HG02852 (cell line): ENCODE data around the gene UGT1A1.

Experiments
- ATAC-seq: cut with Tn5 transposase; IDR thresholded peaks from one replicate; pipeline ENCODE4 v1.9.1; 2021; ENCODE audit warnings: mild to moderate bottlenecking, moderate library complexity; ENCODE audit not compliant: unreplicated experiment

Gene UGT1A1

GRCh38 chr2:233756429-233757081 lies 3.5 kb upstream of the UGT1A1 start:
- no peak for ATAC-seq

DNA sequence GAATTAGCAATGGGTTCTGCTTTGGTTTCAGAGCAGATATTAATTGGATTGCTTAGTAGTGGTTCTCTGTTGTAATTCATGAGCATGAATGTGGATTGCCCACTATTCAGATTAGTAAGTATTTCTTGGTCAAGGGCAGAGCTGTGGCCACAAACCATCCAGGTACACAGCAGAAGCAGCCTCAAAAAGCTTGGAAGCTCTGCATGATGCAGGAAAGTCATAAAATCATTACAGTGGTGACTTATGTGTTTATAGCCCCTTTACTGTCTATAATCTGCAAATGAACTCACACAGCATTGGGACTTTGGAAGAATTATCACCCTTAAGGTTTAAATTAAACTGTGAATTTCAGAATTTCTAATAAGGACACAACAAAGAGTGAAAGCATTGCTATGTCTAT lies 1.9 kb upstream of the UGT1A1 start:
- ATAC-seq, result no peak

GRCh38 chr2:233758849-233759248 lies 1.2 kb upstream of the UGT1A1 start:
- no peak for ATAC-seq

GRCh38 chr2:233761040-233761769 lies 1.1 kb downstream of the UGT1A1 start:
- no peak for ATAC-seq

DNA sequence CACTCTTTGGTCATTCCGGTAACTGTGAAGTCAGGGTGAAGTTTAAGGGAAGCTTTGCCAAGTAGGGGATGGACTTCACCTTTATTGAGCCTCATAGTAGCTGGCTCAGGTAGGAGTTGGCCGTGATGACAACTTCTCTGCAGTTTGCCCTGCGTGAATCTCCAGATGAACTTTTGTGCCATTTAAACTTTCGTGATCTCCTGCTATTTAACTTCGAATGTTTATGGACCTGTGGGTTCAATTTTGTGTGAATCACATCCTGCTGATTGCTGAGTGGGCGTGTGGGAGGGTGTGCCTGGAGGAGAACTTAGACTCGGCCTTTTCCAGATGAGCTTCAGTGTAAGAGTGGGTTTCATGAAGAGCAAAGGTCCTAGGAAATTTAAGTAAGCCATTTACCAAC lies 4.2 kb downstream of the UGT1A1 start:
- ATAC-seq, result no peak

GRCh38 chr2:233764761-233765160 lies 4.7 kb downstream of the UGT1A1 start:
- ATAC-seq, result no peak

GRCh38 chr2:233766416-233766815 lies 6.3 kb downstream of the UGT1A1 start:
- ATAC-seq, result no peak

- no peak for ATAC-seq
Measured at GRCh38 chr2:233768076-233768475, 8.0 kb downstream of the UGT1A1 start.

DNA sequence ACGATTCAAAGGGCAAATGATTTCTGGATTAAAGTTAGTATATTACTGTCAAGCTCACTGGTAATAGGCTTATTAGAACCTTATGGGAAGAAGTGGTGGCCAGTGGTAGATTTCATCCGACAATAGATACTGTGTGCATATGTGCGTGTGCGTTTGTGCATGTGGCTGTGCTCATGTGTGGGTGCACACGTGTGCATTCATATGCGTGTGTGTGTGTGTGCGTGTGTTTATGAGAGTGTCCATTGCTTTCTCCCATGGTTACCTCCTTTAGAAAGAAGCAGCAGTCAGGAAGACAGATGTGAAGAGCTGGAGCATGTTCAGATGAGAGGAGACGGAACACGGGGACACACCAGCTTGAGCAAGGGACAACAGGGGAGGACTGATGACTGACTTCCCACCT lies 9.2 kb downstream of the UGT1A1 start:
- ATAC-seq, result no peak

DNA sequence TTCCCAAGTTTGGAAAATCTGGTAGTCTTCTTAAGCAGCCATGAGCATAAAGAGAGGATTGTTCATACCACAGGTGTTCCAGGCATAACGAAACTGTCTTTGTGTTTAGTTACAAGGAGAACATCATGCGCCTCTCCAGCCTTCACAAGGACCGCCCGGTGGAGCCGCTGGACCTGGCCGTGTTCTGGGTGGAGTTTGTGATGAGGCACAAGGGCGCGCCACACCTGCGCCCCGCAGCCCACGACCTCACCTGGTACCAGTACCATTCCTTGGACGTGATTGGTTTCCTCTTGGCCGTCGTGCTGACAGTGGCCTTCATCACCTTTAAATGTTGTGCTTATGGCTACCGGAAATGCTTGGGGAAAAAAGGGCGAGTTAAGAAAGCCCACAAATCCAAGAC lies 12.1 kb downstream of the UGT1A1 start:
- no peak for ATAC-seq

DNA sequence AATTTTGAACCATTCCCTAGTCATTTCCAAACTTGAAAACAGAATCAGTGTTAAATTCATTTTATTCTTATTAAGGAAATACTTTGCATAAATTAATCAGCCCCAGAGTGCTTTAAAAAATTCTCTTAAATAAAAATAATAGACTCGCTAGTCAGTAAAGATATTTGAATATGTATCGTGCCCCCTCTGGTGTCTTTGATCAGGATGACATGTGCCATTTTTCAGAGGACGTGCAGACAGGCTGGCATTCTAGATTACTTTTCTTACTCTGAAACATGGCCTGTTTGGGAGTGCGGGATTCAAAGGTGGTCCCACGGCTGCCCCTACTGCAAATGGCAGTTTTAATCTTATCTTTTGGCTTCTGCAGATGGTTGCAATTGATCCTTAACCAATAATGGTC lies 12.5 kb downstream of the UGT1A1 start:
- ATAC-seq, result no peak

DNA sequence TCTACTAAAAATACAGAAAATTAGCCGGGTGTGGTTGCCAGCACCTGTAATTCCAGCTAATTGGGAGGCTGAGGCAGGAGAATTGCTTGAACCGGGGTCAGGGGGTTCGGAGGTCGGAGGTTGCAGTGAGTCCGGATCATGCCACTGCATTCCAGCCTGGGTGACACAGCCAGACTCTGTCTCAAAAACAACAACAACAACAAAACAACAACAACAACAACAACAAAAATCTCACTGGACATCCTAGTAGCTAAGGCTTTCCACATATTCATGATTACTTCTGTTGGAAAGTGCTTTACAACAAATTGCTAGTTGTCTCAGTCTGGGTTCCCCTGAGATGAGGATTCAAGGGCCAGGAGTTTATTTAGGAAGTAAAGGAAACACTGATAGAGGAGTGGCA lies 13.8 kb downstream of the UGT1A1 start:
- no peak for ATAC-seq

- ATAC-seq, result no peak
Measured at GRCh38 chr2:233775414-233775813, 15.3 kb downstream of the UGT1A1 start.

DNA sequence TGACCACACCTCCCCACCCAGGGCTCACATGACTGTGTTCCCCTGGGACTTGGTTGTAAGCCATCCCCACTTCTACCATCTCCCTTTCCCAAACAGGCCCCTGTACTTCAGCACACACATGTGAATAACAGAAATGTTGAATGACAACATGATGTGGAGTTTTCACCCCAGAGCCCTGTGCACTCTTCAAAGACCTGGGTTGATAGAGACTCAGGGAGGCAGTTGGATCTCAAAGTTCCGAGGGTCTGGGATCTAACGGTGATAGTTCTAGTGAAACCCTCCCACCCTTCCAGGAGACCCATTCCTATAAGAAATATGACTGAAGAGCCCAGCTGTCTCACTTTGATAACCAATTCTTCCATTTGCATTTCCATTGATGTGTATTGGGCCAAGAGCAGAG lies 18.0 kb downstream of the UGT1A1 start, which contains the start of gene MROH2A:
MROH2A (plus strand) TSS at position 301 of the 400 bp plus-strand sequence. CDS start 1,029 bp downstream, outside the sequence.
- ATAC-seq, result no peak

DNA sequence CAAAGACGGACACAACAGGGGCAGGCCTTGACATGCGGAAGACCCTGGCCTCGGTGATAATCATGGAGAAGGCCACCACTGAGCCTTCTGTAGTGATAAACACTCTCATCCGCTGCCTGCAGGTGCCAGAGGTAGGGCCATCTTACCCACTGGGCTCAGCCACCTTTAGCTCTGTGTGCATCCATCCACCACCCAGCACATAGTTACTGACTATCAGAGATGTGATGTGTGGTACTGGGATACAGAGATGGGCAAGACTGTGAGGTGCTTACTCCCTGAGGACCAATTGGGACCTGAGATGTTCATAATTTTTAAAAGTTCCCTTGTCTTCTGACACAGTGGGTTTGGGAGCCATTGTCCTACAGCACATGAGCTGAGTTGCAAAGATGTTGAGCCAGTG lies 19.7 kb downstream of the UGT1A1 start:
- ATAC-seq, result no peak

DNA sequence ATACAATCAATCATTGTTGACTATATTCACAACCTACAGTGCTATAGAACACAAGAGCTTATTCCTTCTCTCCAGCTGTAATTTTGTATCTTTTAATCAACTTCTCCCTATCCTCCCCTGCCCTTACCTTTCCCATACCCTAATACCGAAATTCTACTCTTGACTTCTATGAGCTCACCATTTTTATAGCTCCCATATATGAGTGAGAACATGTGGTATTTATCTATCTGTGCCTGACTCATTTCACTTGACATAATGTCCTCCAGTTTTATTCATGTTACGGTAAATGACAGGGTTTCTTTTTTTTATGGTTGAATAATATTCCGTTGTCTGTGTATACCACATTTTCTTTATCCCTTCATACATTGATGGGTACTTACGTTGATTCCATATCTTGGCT lies 20.7 kb downstream of the UGT1A1 start:
- ATAC-seq, result no peak

- no peak for ATAC-seq
Measured at GRCh38 chr2:233789554-233789953, 29.5 kb downstream of the UGT1A1 start.

DNA sequence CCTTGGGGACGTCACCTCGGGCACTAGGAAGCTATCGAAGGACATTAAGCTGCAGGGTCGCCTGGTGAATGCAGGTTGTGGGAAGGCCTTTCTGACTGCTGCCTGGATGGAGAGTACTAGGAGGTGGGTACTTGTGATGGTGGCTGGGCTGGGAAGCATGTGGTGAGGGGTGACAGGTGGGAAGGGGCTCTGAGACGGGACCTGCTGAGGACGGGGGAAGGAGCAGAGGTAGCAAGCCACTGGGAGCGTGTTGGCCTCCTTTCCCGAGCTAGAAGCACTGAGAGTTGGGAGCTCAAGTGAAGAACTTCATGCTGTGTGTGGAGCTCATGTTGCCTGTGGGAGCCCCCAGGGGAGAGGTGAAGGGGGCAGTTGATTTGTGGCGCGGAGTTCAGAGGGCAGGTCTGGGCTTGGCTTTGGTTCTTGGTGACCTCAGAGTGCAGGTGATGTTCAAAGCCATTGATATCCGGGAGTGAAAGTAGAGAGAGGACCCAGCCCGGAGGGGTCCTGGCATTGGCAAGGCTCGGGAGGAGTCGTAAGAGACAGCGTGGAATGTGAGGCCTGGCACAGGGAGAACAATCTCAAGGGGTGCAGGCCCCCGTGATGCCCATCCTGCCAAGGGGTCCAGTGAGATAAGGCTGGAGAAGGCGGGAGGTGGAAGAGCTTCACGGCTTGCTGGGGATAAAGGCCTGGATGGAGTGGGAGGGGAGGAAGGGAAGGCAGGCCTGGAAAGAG lies 31.2 kb downstream of the UGT1A1 start:
- no peak for ATAC-seq

DNA sequence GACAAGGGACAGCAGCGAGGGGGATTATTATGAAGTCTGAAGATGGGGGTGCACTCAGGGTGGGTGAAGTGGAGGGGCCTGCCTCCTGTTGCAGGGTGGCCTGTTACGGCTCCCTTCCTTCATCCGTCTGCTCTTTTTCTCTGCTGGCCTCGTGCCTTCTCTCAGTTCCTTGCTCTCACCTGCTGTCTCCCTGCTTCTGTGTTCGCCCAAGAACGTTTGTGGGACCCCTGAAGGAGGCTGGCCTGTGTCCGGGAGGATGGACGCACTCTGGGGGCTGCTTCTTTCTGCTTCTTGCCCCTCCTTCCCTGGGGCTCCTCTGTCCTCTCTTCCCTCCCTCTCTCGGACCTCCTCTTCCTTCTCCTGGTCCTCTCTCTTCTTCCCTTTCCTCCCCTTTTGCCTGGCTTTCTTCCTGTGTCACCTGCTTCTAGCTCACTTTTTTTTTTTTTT lies 31.8 kb downstream of the UGT1A1 start:
- no peak for ATAC-seq

GRCh38 chr2:233792720-233793119 lies 32.6 kb downstream of the UGT1A1 start:
- no peak for ATAC-seq

- no peak for ATAC-seq
Measured at GRCh38 chr2:233793465-233794127, 33.5 kb downstream of the UGT1A1 start.
